ENCODE results near the gene CISH. TPM values are rescaled to one million over a fixed set of nuclear protein-coding genes. Genes with fewer than 3 reads are reported as not detected.

The CISH gene
- total RNA-seq, 1 experiment from 2014 or later, result 2.3 TPM

DNA sequence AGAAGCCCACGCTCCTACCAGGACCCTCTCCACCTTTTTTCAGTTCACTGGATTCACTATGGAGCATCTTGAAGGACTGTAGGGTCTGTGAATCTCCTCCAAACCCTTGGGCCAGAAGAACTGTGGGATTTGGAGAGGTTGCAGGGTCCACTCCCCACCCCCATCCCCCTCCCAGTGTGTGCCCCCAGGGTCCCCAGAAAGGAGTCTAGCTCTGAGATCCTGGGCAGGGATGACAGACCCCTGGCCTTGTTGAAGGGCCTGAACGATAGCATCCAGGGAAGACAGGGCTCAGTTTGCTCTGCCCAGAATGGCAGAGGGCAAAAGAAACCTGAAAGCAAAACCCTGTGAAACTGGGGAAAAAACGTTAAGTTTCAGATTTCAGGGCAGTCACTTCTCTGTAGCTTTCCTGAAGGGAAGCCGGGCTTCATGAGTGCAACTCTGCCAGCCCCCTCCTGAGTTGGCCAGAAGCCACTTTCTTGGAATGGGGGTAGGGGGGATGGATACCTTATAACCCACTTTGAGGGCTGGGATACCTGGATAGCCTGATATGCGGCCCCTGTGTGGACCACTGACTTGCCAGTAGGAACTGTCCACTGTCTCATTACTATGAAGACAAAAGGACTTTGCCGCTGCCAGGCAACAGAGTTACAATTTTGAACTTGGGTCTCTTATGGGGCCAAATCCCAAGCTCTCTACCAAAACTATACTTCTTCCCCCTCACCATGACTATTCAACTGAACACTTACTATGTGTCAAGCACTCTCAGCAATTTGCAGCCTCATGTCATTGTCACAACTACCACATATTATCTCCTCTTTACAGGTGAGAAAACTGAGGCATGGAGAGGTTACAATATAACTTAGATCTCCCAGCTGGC, 1.6 kb upstream of the CISH start:
- Histone ChIP-seq H3K27me3 (ENCODE audit: low read length) (no peaks in the 10 kb centered on the region), H3K79me2 (ENCODE audit: low read length) (peaks cover 12% of the 10 kb centered on the region), H3F3A (ENCODE audit: low read length, unreplicated experiment) (peaks cover 4% of the 10 kb centered on the region), H4K20me1 (ENCODE audit: low read length) (no peaks in the 10 kb centered on the region), H3K27ac (ENCODE audit: low read length) (no peak overlapping the region), H3K36me3 (ENCODE audit: low read depth, low read length) (no peaks in the 10 kb centered on the region), H3K4me1 (ENCODE audit: insufficient read depth, low read length) (peaks cover 30% of the 10 kb centered on the region), H3K4me2 (ENCODE audit: low read length) (no peak overlapping the region), H3K9me3 (ENCODE audit: low read length) (no peaks in the 10 kb centered on the region), H3K4me3 (ENCODE audit: low read length) (no peak overlapping the region), H3K9ac (ENCODE audit: low read length) (no peak overlapping the region), H2AFZ (ENCODE audit: low read length) (no peak overlapping the region), H3K9me2 (replicated peaks; ENCODE audit: low read length) (no peaks in the 10 kb centered on the region)
- POLR2A ChIA-PET (ENCODE audit: unreplicated experiment), result no interaction called here
- BruUV-seq (replicated peaks), result no TSS peak
- CTCF ChIA-PET, result interaction anchor here (0.5 to 0.7 kb wide), 3 partner anchors 36 to 484 kb away, joined by 3 to 8 read pairs (median 4); no protein-coding TSS in a partner anchor
- DNase-seq (no peak), ATAC-seq (no peak)
- TF ChIP-seq EZH2phosphoT487 (IDR thresholded peaks at IDR 0.05; ENCODE audit: borderline replicate concordance, low read length) (no peak), EZH2 (IDR thresholded peaks at IDR 0.05; ENCODE audit: low read length, unreplicated experiment) (no peak)
- TF ChIP-seq, protein P1, sequence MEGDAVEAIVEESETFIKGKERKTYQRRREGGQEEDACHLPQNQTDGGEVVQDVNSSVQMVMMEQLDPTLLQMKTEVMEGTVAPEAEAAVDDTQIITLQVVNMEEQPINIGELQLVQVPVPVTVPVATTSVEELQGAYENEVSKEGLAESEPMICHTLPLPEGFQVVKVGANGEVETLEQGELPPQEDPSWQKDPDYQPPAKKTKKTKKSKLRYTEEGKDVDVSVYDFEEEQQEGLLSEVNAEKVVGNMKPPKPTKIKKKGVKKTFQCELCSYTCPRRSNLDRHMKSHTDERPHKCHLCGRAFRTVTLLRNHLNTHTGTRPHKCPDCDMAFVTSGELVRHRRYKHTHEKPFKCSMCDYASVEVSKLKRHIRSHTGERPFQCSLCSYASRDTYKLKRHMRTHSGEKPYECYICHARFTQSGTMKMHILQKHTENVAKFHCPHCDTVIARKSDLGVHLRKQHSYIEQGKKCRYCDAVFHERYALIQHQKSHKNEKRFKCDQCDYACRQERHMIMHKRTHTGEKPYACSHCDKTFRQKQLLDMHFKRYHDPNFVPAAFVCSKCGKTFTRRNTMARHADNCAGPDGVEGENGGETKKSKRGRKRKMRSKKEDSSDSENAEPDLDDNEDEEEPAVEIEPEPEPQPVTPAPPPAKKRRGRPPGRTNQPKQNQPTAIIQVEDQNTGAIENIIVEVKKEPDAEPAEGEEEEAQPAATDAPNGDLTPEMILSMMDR (conservative IDR thresholded peaks at IDR 0.05; ENCODE audit: low read depth, low read length), result no peak
- intact Hi-C loops (cut with micrococcal nuclease), result loop anchor here (1.0 to 5.0 kb wide), 2 partner anchors 44 to 261 kb away; partner anchors contain the start of genes CYB561D2, HEMK1 and NPRL2

DNA sequence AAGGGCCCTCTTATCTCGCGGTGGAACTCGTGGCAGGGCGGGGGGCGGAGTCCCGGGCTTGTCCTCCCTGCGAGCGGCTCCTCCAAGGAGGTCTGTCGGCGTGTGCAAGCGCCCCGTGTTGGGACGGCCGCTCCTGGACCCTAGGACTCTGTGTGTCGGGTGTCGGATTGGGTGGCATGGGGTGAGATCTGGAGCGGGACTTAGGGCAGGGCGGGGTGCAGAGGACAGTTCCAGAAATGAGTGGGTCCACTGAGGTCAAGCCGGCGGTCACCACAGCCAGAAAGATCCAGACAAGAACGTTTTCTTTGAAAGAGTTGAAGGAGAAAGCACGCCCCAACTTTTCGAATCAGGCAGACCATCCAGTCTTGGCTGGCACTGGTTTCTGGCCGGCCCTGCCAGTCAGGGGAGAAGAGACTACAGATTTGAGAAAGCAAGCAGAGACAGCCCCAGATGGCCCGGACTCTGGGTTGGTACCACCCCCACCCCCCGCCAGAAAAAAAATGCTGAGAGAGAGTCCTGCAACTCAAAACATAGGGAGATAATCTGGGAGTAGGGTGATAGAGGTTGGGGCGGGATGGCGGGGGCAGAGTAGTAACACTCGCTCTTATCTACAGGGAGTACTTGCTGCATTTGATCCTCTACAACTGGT, 784 bp upstream of the CISH start:
- BruUV-seq (replicated peaks), result no TSS peak
- no peaks in the 10 kb centered on the region for H3K27me3 ChIP-seq (ENCODE audit: low read length)
- peaks cover 4% of the 10 kb centered on the region for H3F3A ChIP-seq (ENCODE audit: low read length, unreplicated experiment)
- POLR2A ChIA-PET (ENCODE audit: unreplicated experiment), result interaction anchor here (0.5 to 0.7 kb wide), 5 partner anchors 11 to 289 kb away, joined by 3 to 10 read pairs (median 4); partner anchors contain the start of gene HEMK1
- TF ChIP-seq EZH2phosphoT487 (IDR thresholded peaks at IDR 0.05; ENCODE audit: borderline replicate concordance, low read length) (no peak), EZH2 (IDR thresholded peaks at IDR 0.05; ENCODE audit: low read length, unreplicated experiment) (no peak)
- TF ChIP-seq, protein P1 (conservative IDR thresholded peaks at IDR 0.05; ENCODE audit: low read depth, low read length), result no peak
- peaks cover 3% of the 10 kb centered on the region for H3K79me2 ChIP-seq (ENCODE audit: low read length)
- H3K27ac ChIP-seq (ENCODE audit: low read length), result no peak overlapping the region
- no peaks in the 10 kb centered on the region for H3K9me3 ChIP-seq (ENCODE audit: low read length)
- peaks cover 24% of the 10 kb centered on the region for H3K4me1 ChIP-seq (ENCODE audit: insufficient read depth, low read length)
- intact Hi-C loops (cut with micrococcal nuclease), result loop anchor here (1.0 to 5.0 kb wide), 2 partner anchors 43 to 260 kb away; partner anchors contain the start of genes CYB561D2, HEMK1 and NPRL2
- H3K36me3 ChIP-seq (ENCODE audit: low read depth, low read length), result no peaks in the 10 kb centered on the region
- CTCF ChIA-PET, result interaction anchor here (0.5 to 1.3 kb wide), 8 partner anchors 11 to 260 kb away, joined by 3 to 5 read pairs (median 4); no protein-coding TSS in a partner anchor
- H4K20me1 ChIP-seq (ENCODE audit: low read length), result no peaks in the 10 kb centered on the region
- H2AFZ ChIP-seq (ENCODE audit: low read length), result peak overlapping the region; percentile 92
- H3K9me2 ChIP-seq (replicated peaks; ENCODE audit: low read length), result no peaks in the 10 kb centered on the region
- peak overlapping the region; percentile 94 for H3K4me2 ChIP-seq (ENCODE audit: low read length)
- ATAC-seq (peak; percentile 11; the same call in 1 of the 2 replicates), DNase-seq (no peak)
- peak overlapping the region; percentile 31 for H3K9ac ChIP-seq (ENCODE audit: low read length)
- peak overlapping the region; percentile 71 for H3K4me3 ChIP-seq (ENCODE audit: low read length)

All from PC-3 (cell line).